Caco-2 (cell line): Measurements from ENCODE around the gene SREBF1. TPM values are rescaled to one million over a fixed set of nuclear protein-coding genes. Genes with fewer than 3 reads are reported as not detected.

ENCODE experiments used
- BruUV-seq: library from RNA; stranded (reverse); fragments of 400-500 nt; replicated peaks from 2 replicates; lab custom pipeline; 2021; lab: Mats Ljungman, UMichigan
- CTCF ChIA-PET: fragments of 300-600 bp; sonication (Branson Sonifier 250); formaldehyde crosslinking; loops from one replicate; lab custom pipeline; 2022; ENCODE audit warnings: antibody characterized with exemption; lab: Charles Lee
- POLR2A ChIA-PET: fragments of 300-600 bp; sonication (Branson Sonifier 250); formaldehyde crosslinking; loops from one replicate; lab custom pipeline; 2022; ENCODE audit warnings: antibody characterized with exemption; lab: Charles Lee
- DNase-seq, 2 experiments: peaks; one replicate each; pipeline versions ENCODE4 v3.0.0 to v3.0.0-alpha.2; 2020 to 2022
- H3K27me3 ChIP-seq: replicated peaks from 2 replicates; pipeline ENCODE4 v1.6.0; 2011; ENCODE audit warnings: low read length; ENCODE audit not compliant: control insufficient read depth, insufficient read depth
- H3K36me3 ChIP-seq: 2 replicates; pipeline ENCODE4 v1.5.1; 2011; ENCODE audit warnings: low read length; ENCODE audit not compliant: control insufficient read depth, insufficient read depth
- H3K4me1 ChIP-seq: fragments of 250-450 bp; sonication (Bioruptor Pico); 2 replicates; pipeline ENCODE4 v1.5.1; 2020; ENCODE audit warnings: mild to moderate bottlenecking
- H3K4me3 ChIP-seq: 2 replicates; pipeline ENCODE4 v1.5.1; 2011; ENCODE audit warnings: low read depth, mild to moderate bottlenecking, control low read depth, low read length
- H3K9me3 ChIP-seq: fragments of 250-450 bp; sonication (Bioruptor Pico); 2 replicates; pipeline ENCODE4 v1.5.1; 2020; ENCODE audit warnings: mild to moderate bottlenecking, moderate library complexity
- H3K27ac Mint-ChIP-seq: one replicate; pipeline ENCODE4 v1.8.0; 2022; ENCODE audit warnings: mixed read lengths; ENCODE audit not compliant: unreplicated experiment
- H3K27me3 Mint-ChIP-seq: one replicate; pipeline ENCODE4 v1.8.0; 2022; ENCODE audit warnings: mixed read lengths; ENCODE audit not compliant: insufficient read depth, unreplicated experiment
- H3K36me3 Mint-ChIP-seq: one replicate; pipeline ENCODE4 v1.8.0; 2022; ENCODE audit warnings: mild to moderate bottlenecking, mixed read lengths; ENCODE audit not compliant: insufficient read depth, unreplicated experiment
- H3K4me1 Mint-ChIP-seq: one replicate; pipeline ENCODE4 v1.8.0; 2022; ENCODE audit warnings: low read depth, mixed read lengths; ENCODE audit not compliant: unreplicated experiment
- H3K4me3 Mint-ChIP-seq: one replicate; pipeline ENCODE4 v1.8.0; 2022; ENCODE audit warnings: mild to moderate bottlenecking, moderate library complexity, mixed read lengths; ENCODE audit not compliant: unreplicated experiment
- H3K9me3 Mint-ChIP-seq: one replicate; pipeline ENCODE4 v1.8.0; 2022; ENCODE audit warnings: mixed read lengths; ENCODE audit not compliant: unreplicated experiment
- intact Hi-C: fragments of 100-400 bp; cut with micrococcal nuclease; formaldehyde crosslinking; loops from one replicate; pipeline ENCODE4 v1.10.0; 2022; ENCODE audit not compliant: unreplicated experiment
- total RNA-seq: library from RNA; stranded (reverse); gene quantifications from 2 replicates; pipeline ENCODE4 v1.2.3, GENCODE V29; 2022
- TF ChIP-seq, protein P1 (sequence below), 2 experiments: fragments of 200-600 bp in 1 of 2; IDR thresholded peaks; 1 replicate in 1 of 2; 2 replicates in 1 of 2; pipeline versions ENCODE4 v1.5.1 to v1.8.0; 2011 to 2022; ENCODE audit warnings: antibody characterized with exemption in 1 of 2, control low read depth in 1 of 2, inconsistent platforms in 1 of 2, low read depth in 1 of 2, low read length in 1 of 2, mild to moderate bottlenecking in 1 of 2, moderate library complexity in 1 of 2; ENCODE audit not compliant: insufficient read depth in 1 of 2, severe bottlenecking in 1 of 2, unreplicated experiment in 1 of 2

The SREBF1 gene
- total RNA-seq, 1 experiment from 2014 or later: 118 TPM

DNA sequence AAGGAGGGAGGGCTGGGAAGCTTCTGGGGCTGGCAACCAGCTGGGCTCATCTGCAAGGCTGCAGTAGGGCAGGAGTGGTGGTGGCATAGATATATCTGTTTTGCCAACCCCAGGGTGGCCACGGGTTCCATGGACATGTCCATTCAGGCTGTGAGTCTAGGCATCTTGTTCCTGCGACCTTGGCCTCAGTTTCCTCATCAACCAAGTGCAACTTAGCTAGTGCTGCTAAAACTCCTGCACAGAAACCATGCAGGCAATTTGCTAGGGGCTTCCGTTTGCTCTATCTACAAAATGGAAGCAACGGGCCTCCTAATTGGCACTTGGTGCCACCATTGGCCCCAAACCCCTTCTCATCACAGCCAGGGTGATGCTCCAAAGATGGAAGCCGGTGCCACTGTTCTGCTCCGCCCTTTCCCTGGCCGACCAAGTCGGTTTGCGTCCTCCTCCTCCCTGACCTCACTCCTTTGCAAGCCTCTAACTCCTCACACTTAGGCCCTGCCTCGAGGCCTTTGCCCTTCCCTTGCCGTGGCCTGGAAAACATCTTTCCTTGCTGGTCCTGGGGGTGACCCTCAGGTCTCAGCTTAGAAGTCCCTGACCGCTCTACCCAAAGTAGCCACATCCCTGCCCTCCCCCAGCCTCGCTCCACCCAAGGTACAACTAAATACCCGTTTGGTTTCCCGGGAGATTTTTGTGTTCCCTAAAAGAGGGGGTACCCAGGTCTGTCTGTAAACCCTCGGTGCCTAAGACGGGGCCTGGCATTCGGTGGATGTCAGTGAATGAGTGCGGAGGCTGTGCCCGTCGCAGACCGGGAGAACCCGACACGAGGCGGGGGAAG, 1.2 kb downstream of the SREBF1 start:
- TF ChIP-seq, protein P1, sequence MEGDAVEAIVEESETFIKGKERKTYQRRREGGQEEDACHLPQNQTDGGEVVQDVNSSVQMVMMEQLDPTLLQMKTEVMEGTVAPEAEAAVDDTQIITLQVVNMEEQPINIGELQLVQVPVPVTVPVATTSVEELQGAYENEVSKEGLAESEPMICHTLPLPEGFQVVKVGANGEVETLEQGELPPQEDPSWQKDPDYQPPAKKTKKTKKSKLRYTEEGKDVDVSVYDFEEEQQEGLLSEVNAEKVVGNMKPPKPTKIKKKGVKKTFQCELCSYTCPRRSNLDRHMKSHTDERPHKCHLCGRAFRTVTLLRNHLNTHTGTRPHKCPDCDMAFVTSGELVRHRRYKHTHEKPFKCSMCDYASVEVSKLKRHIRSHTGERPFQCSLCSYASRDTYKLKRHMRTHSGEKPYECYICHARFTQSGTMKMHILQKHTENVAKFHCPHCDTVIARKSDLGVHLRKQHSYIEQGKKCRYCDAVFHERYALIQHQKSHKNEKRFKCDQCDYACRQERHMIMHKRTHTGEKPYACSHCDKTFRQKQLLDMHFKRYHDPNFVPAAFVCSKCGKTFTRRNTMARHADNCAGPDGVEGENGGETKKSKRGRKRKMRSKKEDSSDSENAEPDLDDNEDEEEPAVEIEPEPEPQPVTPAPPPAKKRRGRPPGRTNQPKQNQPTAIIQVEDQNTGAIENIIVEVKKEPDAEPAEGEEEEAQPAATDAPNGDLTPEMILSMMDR (IDR thresholded peaks at IDR 0.05; ENCODE audit: insufficient read depth in 1 of 2, low read depth in 1 of 2, low read length in 1 of 2, severe bottlenecking in 1 of 2, unreplicated experiment in 1 of 2): no peak
- no peaks in the 10 kb centered on the region for H3K9me3 Mint-ChIP-seq
- peak overlapping the region; percentile 98 for H3K27ac Mint-ChIP-seq
- peaks cover 45% of the 10 kb centered on the region for H3K4me1 ChIP-seq
- DNase-seq: no peak
- H3K36me3 ChIP-seq: no peaks in the 10 kb centered on the region; the same call in 1 of the 2 replicates
- H3K4me3 Mint-ChIP-seq: peak overlapping the region; percentile 82
- BruUV-seq: TSS peak; percentile 34
- no peaks in the 10 kb centered on the region for H3K9me3 ChIP-seq
- ChIA-PET POLR2A (interaction anchor here (0.5 to 1.9 kb wide), 26 partner anchors 9 to 1397 kb away, joined by 3 to 18 read pairs (median 5); partner anchors contain the start of genes DRC3, RASD1 and TOM1L2), CTCF (interaction anchor here (0.6 to 1.6 kb wide), 9 partner anchors 12 to 1341 kb away, joined by 3 to 8 read pairs (median 4); partner anchors contain the start of genes DRC3 and TOM1L2)
- no peaks in the 10 kb centered on the region for H3K27me3 ChIP-seq
- H3K4me3 ChIP-seq: peak overlapping the region; percentile 98
- intact Hi-C loops: no loop called here
- no peaks in the 10 kb centered on the region for H3K27me3 Mint-ChIP-seq
- H3K4me1 Mint-ChIP-seq: peaks cover 31% of the 10 kb centered on the region
- peaks cover 63% of the 10 kb centered on the region for H3K36me3 Mint-ChIP-seq

- peaks cover 46% of the 10 kb centered on the region for H3K4me1 ChIP-seq
- H3K4me3 ChIP-seq: no peak overlapping the region
- no peak for DNase-seq
- TF ChIP-seq, protein P1 (IDR thresholded peaks at IDR 0.05; ENCODE audit: insufficient read depth in 1 of 2, low read depth in 1 of 2, low read length in 1 of 2, severe bottlenecking in 1 of 2, unreplicated experiment in 1 of 2): no peak
- Mint-ChIP-seq H3K4me1 (peaks cover 31% of the 10 kb centered on the region), H3K27ac (no peak overlapping the region), H3K4me3 (peak overlapping the region; percentile 82), H3K27me3 (no peaks in the 10 kb centered on the region), H3K36me3 (peaks cover 69% of the 10 kb centered on the region), H3K9me3 (no peaks in the 10 kb centered on the region)
- intact Hi-C loops: loop anchor here (1.0 kb wide), 1 partner anchor 11 kb away; no protein-coding TSS in a partner anchor
- ChIA-PET POLR2A (no interaction called here), CTCF (no interaction called here)
- BruUV-seq: no TSS peak
- no peaks in the 10 kb centered on the region for H3K27me3 ChIP-seq
- H3K36me3 ChIP-seq: no peaks in the 10 kb centered on the region; the same call in 1 of the 2 replicates
- no peaks in the 10 kb centered on the region for H3K9me3 ChIP-seq
Measured at GRCh38 chr17:17834974-17835373, 1.8 kb downstream of the SREBF1 start.

DNA sequence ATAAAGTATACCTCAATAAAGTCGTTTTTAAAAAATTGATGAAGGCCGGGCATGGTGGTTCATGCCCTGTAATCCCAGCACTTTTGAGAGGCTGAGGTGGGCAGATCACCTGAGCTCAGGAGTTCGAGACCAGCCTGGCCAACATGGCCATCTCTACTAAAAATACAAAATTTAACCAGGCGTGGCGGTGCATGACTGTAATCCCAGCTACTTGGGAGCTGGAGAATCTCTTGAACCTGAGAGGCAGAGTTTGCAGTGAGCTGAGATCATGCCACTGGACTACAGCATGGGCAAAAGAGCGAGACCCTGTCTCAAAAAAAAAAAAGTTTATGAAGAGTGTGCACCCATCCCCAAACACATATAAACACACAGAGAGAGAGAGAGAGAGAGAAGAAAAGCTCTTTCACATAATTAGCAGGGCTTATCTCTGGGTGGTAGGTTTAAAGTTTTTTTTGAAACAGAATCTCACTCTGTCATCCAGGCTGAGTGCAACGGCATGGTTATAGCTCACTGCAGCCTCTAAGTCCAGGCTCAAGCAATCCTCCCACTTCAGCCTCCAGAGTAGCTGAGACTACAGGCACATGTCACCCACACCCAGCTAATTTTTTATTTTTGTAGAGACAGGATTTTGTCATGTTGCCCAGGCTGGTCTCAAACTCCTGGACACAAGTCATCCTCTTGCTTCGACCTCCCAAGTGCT, 3.0 kb downstream of the SREBF1 start:
- Histone ChIP-seq H3K36me3 (no peaks in the 10 kb centered on the region; the same call in 1 of the 2 replicates), H3K9me3 (no peaks in the 10 kb centered on the region), H3K4me1 (peaks cover 35% of the 10 kb centered on the region), H3K27me3 (no peaks in the 10 kb centered on the region), H3K4me3 (no peak overlapping the region)
- no peaks in the 10 kb centered on the region for H3K27me3 Mint-ChIP-seq
- peaks cover 31% of the 10 kb centered on the region for H3K4me1 Mint-ChIP-seq
- peaks cover 71% of the 10 kb centered on the region for H3K36me3 Mint-ChIP-seq
- DNase-seq: no peak
- CTCF ChIA-PET: no interaction called here
- intact Hi-C loops: loop anchor here (1.0 kb wide), 1 partner anchor 10 kb away; no protein-coding TSS in a partner anchor
- TF ChIP-seq, protein P1 (IDR thresholded peaks at IDR 0.05; ENCODE audit: insufficient read depth in 1 of 2, low read depth in 1 of 2, low read length in 1 of 2, severe bottlenecking in 1 of 2, unreplicated experiment in 1 of 2): no peak
- H3K9me3 Mint-ChIP-seq: no peaks in the 10 kb centered on the region
- POLR2A ChIA-PET: interaction anchor here (0.6 to 0.7 kb wide), 2 partner anchors 22 to 101 kb away, joined by 3 to 4 read pairs; no protein-coding TSS in a partner anchor
- no peak overlapping the region for H3K27ac Mint-ChIP-seq
- no peak overlapping the region for H3K4me3 Mint-ChIP-seq
- no TSS peak for BruUV-seq
